CD1c-positive myeloid dendritic cell (primary cell): ENCODE data around the gene ZNF254.
"Not testable (repeated sequence)": the region's sequence is repeated elsewhere in the genome, so short reads cannot be mapped to it uniquely, and the experiment has no call there.

Source experiments
- DNase-seq: peaks from one replicate; pipeline ENCODE4 v3.0.0-alpha.2; 2016; ENCODE audit errors: extremely low spot score

The ZNF254 gene

GRCh38 chr19:24072720-24073119, 14.3 kb upstream of the ZNF254 start:
- DNase-seq: no peak

- DNase-seq: no peak
These were observed 13.2 kb upstream of the ZNF254 start for GRCh38 chr19:24073807-24074206.

GRCh38 chr19:24074720-24075454, 12.1 kb upstream of the ZNF254 start:
- DNase-seq: no peak

DNA sequence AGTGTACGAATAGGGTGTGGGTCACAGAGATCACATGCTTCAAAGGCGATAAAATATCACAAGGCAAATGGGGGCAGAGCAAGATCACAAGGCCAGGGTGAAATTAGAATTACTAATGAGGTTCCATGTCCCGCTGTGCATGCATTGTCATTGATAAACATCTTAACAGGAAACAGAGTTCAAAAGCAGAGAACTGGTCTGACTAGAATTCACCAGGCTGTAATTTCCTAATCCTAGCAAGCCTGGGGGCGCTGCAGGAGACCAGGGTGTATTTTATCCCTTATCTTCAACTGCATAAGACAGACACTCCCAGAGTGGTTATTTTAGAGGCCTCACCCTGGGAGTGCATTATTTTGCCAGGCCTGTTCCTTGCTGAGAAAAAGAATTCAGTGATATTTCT, 11.5 kb upstream of the ZNF254 start:
- DNase-seq: not testable (repeated sequence)

DNA sequence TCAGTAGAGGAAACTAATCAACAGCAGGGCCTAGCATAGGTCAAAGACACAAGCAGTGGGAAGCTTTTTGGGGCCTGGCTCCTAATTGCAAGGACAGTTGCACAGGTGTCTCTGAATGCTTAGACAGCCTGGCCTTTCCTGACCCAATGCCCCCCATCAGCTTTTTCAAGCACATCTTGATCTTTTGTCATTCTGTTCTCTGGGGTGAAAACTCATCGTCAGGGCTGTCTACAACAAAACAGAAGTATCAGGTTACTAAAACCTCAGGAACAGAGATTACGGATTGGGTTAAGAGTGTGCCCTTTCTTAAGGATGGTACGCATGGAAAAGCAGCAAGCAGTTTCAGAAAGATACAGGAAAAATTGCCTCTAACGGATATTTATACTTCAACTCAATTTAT, 8.3 kb upstream of the ZNF254 start:
- no peak for DNase-seq

- DNase-seq: no peak
These were observed 5.9 kb upstream of the ZNF254 start for GRCh38 chr19:24081056-24081455.

DNA sequence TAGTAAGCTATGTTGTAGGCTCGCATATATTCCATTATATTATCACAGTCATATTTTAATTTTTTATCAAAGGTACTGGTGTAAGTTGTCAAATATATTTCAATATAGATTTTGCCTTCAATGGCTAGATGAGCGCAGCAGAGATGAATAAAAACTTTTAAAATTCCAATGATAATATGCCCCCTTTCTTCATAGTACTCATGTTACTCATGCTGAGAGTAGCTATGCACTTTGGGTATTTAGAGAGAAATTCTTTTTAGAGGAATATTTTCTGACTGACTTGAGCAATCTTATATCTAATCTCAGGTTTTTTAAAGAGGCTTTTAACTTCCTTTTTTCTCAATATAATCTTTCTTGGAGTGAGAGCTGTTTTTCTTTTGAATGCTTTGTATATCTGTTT, 11.4 kb downstream of the ZNF254 start:
- DNase-seq: no peak

- DNase-seq: no peak
These were observed 12.8 kb downstream of the ZNF254 start for GRCh38 chr19:24099829-24100228.

DNA sequence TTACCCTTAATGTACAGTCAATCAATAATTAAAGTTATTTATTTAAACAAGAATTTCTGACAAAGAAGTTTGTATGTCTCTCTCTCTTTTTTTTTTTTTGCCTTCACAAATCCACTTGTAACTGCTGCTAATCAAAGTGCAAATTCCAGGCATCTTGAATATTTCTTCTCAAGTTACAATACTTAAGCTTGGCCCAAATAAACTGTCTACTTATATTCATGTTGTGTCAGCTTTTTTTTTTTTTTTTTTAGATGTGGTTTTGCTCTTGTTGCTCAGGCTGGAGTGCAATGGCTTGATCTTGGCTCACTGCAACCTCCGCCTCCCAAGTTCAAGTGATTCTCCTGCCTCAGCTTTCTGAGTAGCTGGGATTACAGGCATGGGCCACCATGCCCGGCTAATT, 13.6 kb downstream of the ZNF254 start:
- not testable (repeated sequence) for DNase-seq

DNA sequence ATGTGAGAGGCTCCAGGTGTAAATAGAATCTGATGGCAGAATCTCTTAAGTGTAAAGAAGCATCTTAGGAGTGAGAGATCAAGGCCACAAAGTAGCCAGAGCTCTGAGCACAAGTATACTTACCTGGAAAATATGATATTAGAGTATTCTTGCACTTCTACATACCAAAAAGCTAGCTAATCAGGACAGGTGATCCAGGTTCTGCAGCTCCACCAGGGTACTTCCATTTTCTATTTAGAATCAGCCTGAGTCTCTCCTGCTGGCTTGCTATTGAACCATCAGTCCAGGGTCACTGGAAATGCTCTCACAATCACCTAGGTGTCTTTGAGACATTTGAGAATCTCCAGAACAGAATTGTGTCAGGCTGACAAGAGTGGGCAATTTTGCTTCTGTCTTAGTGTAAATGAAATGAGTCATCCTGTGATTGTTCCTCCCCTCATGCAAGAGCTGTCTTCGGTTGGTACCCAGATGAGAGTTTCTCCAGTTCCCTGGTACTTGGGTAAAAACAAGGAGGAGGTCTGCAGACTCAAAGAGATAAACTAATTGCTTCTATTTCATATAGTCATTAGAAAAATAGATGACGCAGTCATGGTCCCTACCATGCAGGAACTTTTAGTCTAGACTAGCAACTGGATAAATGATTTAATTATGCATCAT, 14.6 kb downstream of the ZNF254 start:
- DNase-seq: no peak

GRCh38 chr19:24127601-24128000, 40.6 kb downstream of the ZNF254 start:
- no peak for DNase-seq

- DNase-seq: no peak
These were observed 53.1 kb downstream of the ZNF254 start for GRCh38 chr19:24140099-24140498.

- DNase-seq: no peak
These were observed 53.6 kb downstream of the ZNF254 start for GRCh38 chr19:24140591-24140990.

- DNase-seq: no peak
These were observed 54.6 kb downstream of the ZNF254 start for GRCh38 chr19:24141612-24142011.

- DNase-seq: no peak
These were observed 55.8 kb downstream of the ZNF254 start for GRCh38 chr19:24142771-24143170.

- no peak for DNase-seq
These were observed 72.7 kb downstream of the ZNF254 start for GRCh38 chr19:24159707-24160106.

GRCh38 chr19:24166055-24166454, 79.1 kb downstream of the ZNF254 start:
- no peak for DNase-seq

GRCh38 chr19:24173882-24174281, 86.9 kb downstream of the ZNF254 start:
- no peak for DNase-seq

- no peak for DNase-seq
These were observed 90.7 kb downstream of the ZNF254 start for GRCh38 chr19:24177686-24178085.

DNA sequence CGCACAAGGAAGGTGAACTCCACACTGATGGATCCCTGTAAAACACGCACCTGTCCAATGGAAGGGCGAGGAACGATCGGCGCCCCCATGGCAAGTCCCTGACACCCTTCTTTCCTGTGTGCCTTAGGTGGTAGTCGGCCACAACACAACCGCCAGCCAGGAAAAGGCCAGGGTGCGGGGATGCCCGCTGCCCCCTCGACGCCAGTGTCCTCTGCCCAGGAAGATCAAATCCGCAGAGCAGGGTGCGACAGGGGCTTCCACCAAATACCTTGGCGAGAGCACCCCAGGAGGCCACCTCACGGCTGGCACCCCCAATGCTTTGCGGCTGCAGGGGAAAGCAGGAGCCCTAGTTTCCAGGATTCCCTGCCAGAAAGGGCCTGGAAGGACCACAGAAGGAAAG, 91.2 kb downstream of the ZNF254 start:
- DNase-seq: no peak
